RWPE2 (cell line): ENCODE results near the gene ENTPD2.
A peak's percentile ranks its signal among the peaks of the same experiment; 100 is the strongest.

Experiments
- ATAC-seq: fragments of 200-7000 bp; cut with Tn5 transposase; 3 replicates; pipeline ENCODE4 v1.9.1; 2021; ENCODE audit warnings: low read depth
- DNase-seq: peaks from one replicate; pipeline ENCODE4 v3.0.0-alpha.2; 2020; ENCODE audit warnings: low spot score
- H3K27ac ChIP-seq: fragments of 450-650 bp; 2 replicates; pipeline ENCODE4 v1.5.1; 2017; ENCODE audit warnings: mild to moderate bottlenecking; ENCODE audit not compliant: poor library complexity, severe bottlenecking
- H3K27me3 ChIP-seq: fragments of 250-450 bp; sonication (Bioruptor Pico); 2 replicates; pipeline ENCODE4 v1.5.1; 2021; ENCODE audit warnings: mild to moderate bottlenecking, moderate library complexity; ENCODE audit not compliant: insufficient read depth, poor library complexity, severe bottlenecking
- H3K36me3 ChIP-seq: fragments of 250-450 bp; sonication (Bioruptor Pico); 2 replicates; pipeline ENCODE4 v1.5.1; 2020; ENCODE audit warnings: low read depth, mild to moderate bottlenecking, moderate library complexity
- H3K4me1 ChIP-seq: fragments of 250-450 bp; sonication (Bioruptor Pico); 2 replicates; pipeline ENCODE4 v1.5.1; 2021; ENCODE audit warnings: mild to moderate bottlenecking, moderate library complexity; ENCODE audit not compliant: insufficient read depth, poor library complexity, severe bottlenecking
- H3K4me3 ChIP-seq: fragments of 250-450 bp; sonication (Bioruptor Pico); 2 replicates; pipeline ENCODE4 v1.5.1; 2021; ENCODE audit warnings: mild to moderate bottlenecking, moderate library complexity; ENCODE audit not compliant: severe bottlenecking
- H3K9me3 ChIP-seq: fragments of 250-450 bp; sonication (Bioruptor Pico); 2 replicates; pipeline ENCODE4 v1.5.1; 2021; ENCODE audit warnings: mild to moderate bottlenecking, moderate library complexity; ENCODE audit not compliant: severe bottlenecking
- CTCF ChIP-seq: fragments of 450-650 bp; IDR thresholded peaks from one replicate; pipeline ENCODE4 v1.5.1; 2017; ENCODE audit warnings: mild to moderate bottlenecking, moderate library complexity; ENCODE audit not compliant: poor library complexity, severe bottlenecking

ENTPD2 gene

GRCh38 chr9:137021979-137022661 lies 31.7 kb downstream of the ENTPD2 start:
- DNase-seq, result peak; percentile 97
- no peak overlapping the region for H3K4me3 ChIP-seq
- H3K27me3 ChIP-seq, result no peaks in the 10 kb centered on the region
- H3K36me3 ChIP-seq, result no peaks in the 10 kb centered on the region
- no peak overlapping the region for H3K27ac ChIP-seq
- no peaks in the 10 kb centered on the region for H3K4me1 ChIP-seq
- TF ChIP-seq CTCF, result no peak
- peak; percentile 78 for ATAC-seq
- no peaks in the 10 kb centered on the region for H3K9me3 ChIP-seq

GRCh38 chr9:137021568-137021978 lies 32.3 kb downstream of the ENTPD2 start:
- no peaks in the 10 kb centered on the region for H3K9me3 ChIP-seq
- DNase-seq (no peak), ATAC-seq (no peak)
- H3K27me3 ChIP-seq, result no peaks in the 10 kb centered on the region
- H3K27ac ChIP-seq, result no peak overlapping the region
- H3K36me3 ChIP-seq, result no peaks in the 10 kb centered on the region
- TF ChIP-seq CTCF, result no peak
- no peaks in the 10 kb centered on the region for H3K4me1 ChIP-seq
- H3K4me3 ChIP-seq, result no peak overlapping the region

- Histone ChIP-seq H3K27me3 (no peaks in the 10 kb centered on the region), H3K9me3 (no peaks in the 10 kb centered on the region), H3K36me3 (no peaks in the 10 kb centered on the region), H3K4me3 (no peak overlapping the region), H3K27ac (no peak overlapping the region), H3K4me1 (no peaks in the 10 kb centered on the region)
- no peak for ATAC-seq
- TF ChIP-seq CTCF, result no peak
- DNase-seq, result no peak
Observed at GRCh38 chr9:137020771-137021567, 32.9 kb downstream of the ENTPD2 start.

- H3K4me1 ChIP-seq, result no peaks in the 10 kb centered on the region
- no peaks in the 10 kb centered on the region for H3K27me3 ChIP-seq
- no peak for TF ChIP-seq CTCF
- no peaks in the 10 kb centered on the region for H3K9me3 ChIP-seq
- ATAC-seq (no peak), DNase-seq (no peak)
- H3K27ac ChIP-seq, result no peak overlapping the region
- no peak overlapping the region for H3K4me3 ChIP-seq
- H3K36me3 ChIP-seq, result no peaks in the 10 kb centered on the region
Observed at GRCh38 chr9:137019891-137020683, 33.8 kb downstream of the ENTPD2 start.
